Endothelial cell of umbilical vein (primary cell): Measurements from ENCODE around the gene ARHGDIB.

Experiments used
- EZH2 ChIP-seq: IDR thresholded peaks from 2 replicates; pipeline ENCODE4 v1.6.1; 2012; ENCODE audit warnings: borderline replicate concordance, low read depth, mild to moderate bottlenecking, moderate library complexity, low read length, inconsistent platforms; ENCODE audit not compliant: severe bottlenecking
- MAX ChIP-seq: IDR thresholded peaks from 2 replicates; pipeline ENCODE4 v1.6.1; 2011; ENCODE audit not compliant: insufficient read depth, insufficient read length
- MYC ChIP-seq: IDR thresholded peaks from one replicate; pipeline ENCODE4 v1.6.1; 2011; ENCODE audit warnings: mild to moderate bottlenecking, low read depth, low read length
- POLR2A ChIP-seq: IDR thresholded peaks from 2 replicates; pipeline ENCODE4 v1.6.1; 2012; ENCODE audit warnings: low read depth, mild to moderate bottlenecking, control low read depth, low read length
- POLR2AphosphoS5 ChIP-seq: IDR thresholded peaks from 2 replicates; pipeline ENCODE4 v1.6.1; 2012; ENCODE audit warnings: low read depth, mild to moderate bottlenecking, control low read depth, low read length, moderate library complexity; ENCODE audit not compliant: insufficient read depth
- TF ChIP-seq, protein P1 (sequence below), 2 donors: IDR thresholded peaks; 1 replicate in 1 of 2; 2 replicates in 1 of 2; pipeline ENCODE4 v1.5.1; 2011; ENCODE audit warnings: low read length in 2 of 2, mild to moderate bottlenecking in 2 of 2, moderate library complexity in 2 of 2, control low read depth in 1 of 2, inconsistent platforms in 1 of 2, low read depth in 1 of 2; ENCODE audit not compliant: insufficient read depth in 1 of 2; ENCODE audit errors: extremely low read depth in 1 of 2

- TF ChIP-seq, protein P1, sequence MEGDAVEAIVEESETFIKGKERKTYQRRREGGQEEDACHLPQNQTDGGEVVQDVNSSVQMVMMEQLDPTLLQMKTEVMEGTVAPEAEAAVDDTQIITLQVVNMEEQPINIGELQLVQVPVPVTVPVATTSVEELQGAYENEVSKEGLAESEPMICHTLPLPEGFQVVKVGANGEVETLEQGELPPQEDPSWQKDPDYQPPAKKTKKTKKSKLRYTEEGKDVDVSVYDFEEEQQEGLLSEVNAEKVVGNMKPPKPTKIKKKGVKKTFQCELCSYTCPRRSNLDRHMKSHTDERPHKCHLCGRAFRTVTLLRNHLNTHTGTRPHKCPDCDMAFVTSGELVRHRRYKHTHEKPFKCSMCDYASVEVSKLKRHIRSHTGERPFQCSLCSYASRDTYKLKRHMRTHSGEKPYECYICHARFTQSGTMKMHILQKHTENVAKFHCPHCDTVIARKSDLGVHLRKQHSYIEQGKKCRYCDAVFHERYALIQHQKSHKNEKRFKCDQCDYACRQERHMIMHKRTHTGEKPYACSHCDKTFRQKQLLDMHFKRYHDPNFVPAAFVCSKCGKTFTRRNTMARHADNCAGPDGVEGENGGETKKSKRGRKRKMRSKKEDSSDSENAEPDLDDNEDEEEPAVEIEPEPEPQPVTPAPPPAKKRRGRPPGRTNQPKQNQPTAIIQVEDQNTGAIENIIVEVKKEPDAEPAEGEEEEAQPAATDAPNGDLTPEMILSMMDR (IDR thresholded peaks at IDR 0.05; ENCODE audit: extremely low read depth in 1 of 2, insufficient read depth in 1 of 2, low read depth in 1 of 2, low read length in 2 of 2): no peak
- no peak for TF ChIP-seq MAX
- TF ChIP-seq POLR2A: no peak
- TF ChIP-seq MYC: no peak
- TF ChIP-seq EZH2: no peak
- no peak for TF ChIP-seq POLR2AphosphoS5
These were observed 20.0 kb downstream of the ARHGDIB start for GRCh38 chr12:14941369-14941768.
